DND-41 (cell line): Measurements from ENCODE around the gene GALR3.

Source experiments
- ATAC-seq: fragments of 200-7000 bp; cut with Tn5 transposase; 3 replicates; pipeline ENCODE4 v1.9.1; 2021; ENCODE audit warnings: low read depth; ENCODE audit not compliant: insufficient read depth
- DNase-seq: peaks from one replicate; pipeline ENCODE4 v3.0.0-alpha.2; 2020
- H2AFZ ChIP-seq: 2 replicates; pipeline ENCODE4 v1.6.0; 2012; ENCODE audit warnings: low read depth, low read length
- H3K27ac ChIP-seq: 2 replicates; pipeline ENCODE4 v1.5.1; 2012; ENCODE audit warnings: low read length, inconsistent platforms
- H3K27me3 ChIP-seq: fragments of 200-600 bp; sonication (generic); 2 replicates; pipeline ENCODE4 v1.6.0; 2012; ENCODE audit warnings: low read length, mild to moderate bottlenecking, inconsistent platforms; ENCODE audit not compliant: insufficient read depth, poor library complexity
- H3K36me3 ChIP-seq: 2 replicates; pipeline ENCODE4 v1.5.1; 2012; ENCODE audit warnings: low read length, inconsistent platforms; ENCODE audit not compliant: insufficient read depth
- H3K4me1 ChIP-seq: 2 replicates; pipeline ENCODE4 v1.5.1; 2012; ENCODE audit warnings: mild to moderate bottlenecking, low read length; ENCODE audit not compliant: insufficient read depth
- H3K4me2 ChIP-seq: 2 replicates; pipeline ENCODE4 v1.6.0; 2012; ENCODE audit warnings: mild to moderate bottlenecking, moderate library complexity, low read length, inconsistent platforms; ENCODE audit not compliant: insufficient read depth
- H3K4me3 ChIP-seq, 2 experiments: fragments of 200-600 bp in 1 of 2; shearing (Covaris generic) in 1 of 2; 2 replicates each; pipeline ENCODE4 v1.5.1; 2012 to 2016; ENCODE audit warnings: inconsistent platforms in 2 of 2, low read length in 2 of 2, mild to moderate bottlenecking in 2 of 2, low read depth in 1 of 2, moderate library complexity in 1 of 2
- H3K79me2 ChIP-seq: 2 replicates; pipeline ENCODE4 v1.6.0; 2012; ENCODE audit warnings: low read length, inconsistent platforms; ENCODE audit not compliant: insufficient read depth
- H3K9ac ChIP-seq: 2 replicates; pipeline ENCODE4 v1.6.0; 2012; ENCODE audit warnings: low read depth, mild to moderate bottlenecking, inconsistent platforms, low read length, moderate library complexity
- H3K9me3 ChIP-seq: 2 replicates; pipeline ENCODE4 v1.5.1; 2012; ENCODE audit warnings: low read length, moderate library complexity, mild to moderate bottlenecking, inconsistent platforms; ENCODE audit not compliant: insufficient read depth, severe bottlenecking
- H4K20me1 ChIP-seq: 2 replicates; pipeline ENCODE4 v1.6.0; 2012; ENCODE audit warnings: low read length; ENCODE audit not compliant: insufficient read depth
- EZH2 ChIP-seq: IDR thresholded peaks from 3 replicates; pipeline ENCODE4 v1.6.1; 2012; ENCODE audit warnings: borderline replicate concordance, low read depth, mild to moderate bottlenecking, moderate library complexity, low read length, inconsistent platforms; ENCODE audit not compliant: severe bottlenecking
- TF ChIP-seq, protein P1 (sequence below): IDR thresholded peaks from 2 replicates; pipeline ENCODE4 v1.5.1; 2012; ENCODE audit warnings: borderline replicate concordance, low read length, moderate library complexity, mild to moderate bottlenecking; ENCODE audit not compliant: poor library complexity, severe bottlenecking; ENCODE audit errors: extremely low read depth

GALR3 gene

DNA sequence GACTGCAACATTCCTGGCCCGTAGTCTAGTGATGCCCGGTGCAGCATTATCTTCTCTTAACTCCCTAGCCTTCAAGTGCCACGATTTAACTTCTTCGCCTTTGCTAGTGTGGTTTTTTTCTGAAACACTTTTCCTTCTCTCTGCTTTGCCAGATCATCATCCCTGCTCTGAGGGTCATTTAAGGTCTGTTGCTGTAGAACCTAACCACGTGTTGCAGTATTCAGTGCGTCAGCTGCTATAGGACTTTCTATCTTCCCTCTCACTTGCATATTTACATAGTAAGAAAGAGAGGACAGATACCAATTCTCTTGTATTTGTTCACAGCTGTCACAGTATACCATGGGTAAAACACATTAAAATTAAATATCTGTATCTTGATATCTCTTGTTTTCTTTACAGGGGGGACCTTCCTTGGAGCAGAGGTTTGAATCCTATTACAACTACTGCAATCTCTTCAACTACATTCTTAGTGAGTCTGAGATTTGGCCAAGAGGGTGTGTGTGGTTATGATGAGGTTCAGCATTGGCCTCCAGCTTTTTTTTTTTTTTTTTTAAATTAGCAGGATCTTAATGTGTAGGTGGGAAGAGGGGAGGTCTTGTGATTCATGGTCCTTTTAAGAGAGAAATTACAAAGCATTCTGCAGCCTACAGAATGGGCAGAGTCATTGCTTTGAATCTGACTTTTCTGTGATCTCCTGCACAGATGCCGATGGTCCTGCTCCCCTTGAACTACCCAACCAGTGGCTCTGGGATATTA is 39.6 kb downstream of the GALR3 start:
- Histone ChIP-seq H3K4me3 (no peak overlapping the region), H3K4me2 (no peak overlapping the region), H3K9ac (no peak overlapping the region), H3K27me3 (no peaks in the 10 kb centered on the region), H3K27ac (no peak overlapping the region), H3K4me1 (no peaks in the 10 kb centered on the region), H2AFZ (no peak overlapping the region), H3K79me2 (peaks cover 26% of the 10 kb centered on the region), H3K36me3 (peaks cover 94% of the 10 kb centered on the region), H4K20me1 (peaks cover 31% of the 10 kb centered on the region; the same call in 1 of the 2 replicates), H3K9me3 (no peaks in the 10 kb centered on the region)
- DNase-seq (no peak), ATAC-seq (no peak)
- TF ChIP-seq EZH2: no peak
- TF ChIP-seq, protein P1, sequence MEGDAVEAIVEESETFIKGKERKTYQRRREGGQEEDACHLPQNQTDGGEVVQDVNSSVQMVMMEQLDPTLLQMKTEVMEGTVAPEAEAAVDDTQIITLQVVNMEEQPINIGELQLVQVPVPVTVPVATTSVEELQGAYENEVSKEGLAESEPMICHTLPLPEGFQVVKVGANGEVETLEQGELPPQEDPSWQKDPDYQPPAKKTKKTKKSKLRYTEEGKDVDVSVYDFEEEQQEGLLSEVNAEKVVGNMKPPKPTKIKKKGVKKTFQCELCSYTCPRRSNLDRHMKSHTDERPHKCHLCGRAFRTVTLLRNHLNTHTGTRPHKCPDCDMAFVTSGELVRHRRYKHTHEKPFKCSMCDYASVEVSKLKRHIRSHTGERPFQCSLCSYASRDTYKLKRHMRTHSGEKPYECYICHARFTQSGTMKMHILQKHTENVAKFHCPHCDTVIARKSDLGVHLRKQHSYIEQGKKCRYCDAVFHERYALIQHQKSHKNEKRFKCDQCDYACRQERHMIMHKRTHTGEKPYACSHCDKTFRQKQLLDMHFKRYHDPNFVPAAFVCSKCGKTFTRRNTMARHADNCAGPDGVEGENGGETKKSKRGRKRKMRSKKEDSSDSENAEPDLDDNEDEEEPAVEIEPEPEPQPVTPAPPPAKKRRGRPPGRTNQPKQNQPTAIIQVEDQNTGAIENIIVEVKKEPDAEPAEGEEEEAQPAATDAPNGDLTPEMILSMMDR: no peak

- Histone ChIP-seq H3K27me3 (no peaks in the 10 kb centered on the region), H3K27ac (no peak overlapping the region), H3K4me2 (no peak overlapping the region), H3K9ac (no peak overlapping the region), H3K79me2 (peaks cover 25% of the 10 kb centered on the region), H3K4me1 (no peaks in the 10 kb centered on the region), H4K20me1 (peaks cover 30% of the 10 kb centered on the region; the same call in 1 of the 2 replicates), H3K36me3 (peaks cover 88% of the 10 kb centered on the region), H2AFZ (no peak overlapping the region), H3K4me3 (no peak overlapping the region), H3K9me3 (no peaks in the 10 kb centered on the region)
- no peak for TF ChIP-seq EZH2
- TF ChIP-seq, protein P1: no peak
- ATAC-seq: no peak
- DNase-seq: no peak
Measured at GRCh38 chr22:37865510-37865909, 42.3 kb downstream of the GALR3 start.

DNA sequence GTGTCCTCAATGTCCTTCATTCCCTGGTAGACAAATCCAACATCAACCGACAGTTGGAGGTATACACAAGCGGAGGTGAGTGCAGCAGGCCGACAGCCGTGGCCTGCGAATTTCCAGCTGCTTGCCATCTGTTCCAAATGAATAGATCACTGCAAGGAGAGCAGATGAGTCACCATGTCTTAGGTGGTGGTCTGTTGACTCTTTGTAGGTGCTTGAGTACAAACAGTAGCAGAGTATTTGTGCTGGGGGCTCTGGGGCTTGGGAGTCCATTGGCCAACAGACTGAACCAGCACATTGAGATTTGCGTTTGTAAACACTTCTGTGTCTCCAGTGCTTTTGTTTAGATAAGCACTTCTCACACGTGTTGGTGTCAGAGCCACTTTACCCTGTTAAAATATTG is 47.1 kb downstream of the GALR3 start:
- Histone ChIP-seq H2AFZ (no peak overlapping the region), H4K20me1 (peaks cover 13% of the 10 kb centered on the region; the same call in 1 of the 2 replicates), H3K36me3 (peaks cover 86% of the 10 kb centered on the region), H3K4me3 (no peak overlapping the region), H3K4me1 (no peaks in the 10 kb centered on the region), H3K9ac (no peak overlapping the region), H3K79me2 (peaks cover 14% of the 10 kb centered on the region), H3K27me3 (no peaks in the 10 kb centered on the region), H3K4me2 (no peak overlapping the region), H3K9me3 (no peaks in the 10 kb centered on the region), H3K27ac (no peak overlapping the region)
- ATAC-seq (no peak), DNase-seq (no peak)
- TF ChIP-seq EZH2: no peak
- TF ChIP-seq, protein P1: no peak
